Fibroblast of skin of scalp (primary cell): ENCODE measurements around the gene C1GALT1C1. TPM values are rescaled to one million over a fixed set of nuclear protein-coding genes. Genes with fewer than 3 reads are reported as not detected.
"Not testable (repeated sequence)": the region's sequence is repeated elsewhere in the genome, so short reads cannot be mapped to it uniquely, and the experiment has no call there.

Experiments
- DNase-seq: peaks from one replicate; pipeline ENCODE4 v3.0.0-alpha.2; 2013
- polyA plus RNA-seq, 2 experiments: library from polyadenylated mRNA; unstranded; fragments of 120-200 nt; gene quantifications; one replicate each; pipeline ENCODE4 v1.2.1, GENCODE V29; 2013; ENCODE audit not compliant: insufficient read length in 2 of 2

Gene C1GALT1C1
- polyA plus RNA-seq (2013, experiment 1 of 2; ENCODE audit: insufficient read length): 17.8 TPM
- polyA plus RNA-seq (2013, experiment 2 of 2; ENCODE audit: insufficient read length): 18.0 TPM

DNA sequence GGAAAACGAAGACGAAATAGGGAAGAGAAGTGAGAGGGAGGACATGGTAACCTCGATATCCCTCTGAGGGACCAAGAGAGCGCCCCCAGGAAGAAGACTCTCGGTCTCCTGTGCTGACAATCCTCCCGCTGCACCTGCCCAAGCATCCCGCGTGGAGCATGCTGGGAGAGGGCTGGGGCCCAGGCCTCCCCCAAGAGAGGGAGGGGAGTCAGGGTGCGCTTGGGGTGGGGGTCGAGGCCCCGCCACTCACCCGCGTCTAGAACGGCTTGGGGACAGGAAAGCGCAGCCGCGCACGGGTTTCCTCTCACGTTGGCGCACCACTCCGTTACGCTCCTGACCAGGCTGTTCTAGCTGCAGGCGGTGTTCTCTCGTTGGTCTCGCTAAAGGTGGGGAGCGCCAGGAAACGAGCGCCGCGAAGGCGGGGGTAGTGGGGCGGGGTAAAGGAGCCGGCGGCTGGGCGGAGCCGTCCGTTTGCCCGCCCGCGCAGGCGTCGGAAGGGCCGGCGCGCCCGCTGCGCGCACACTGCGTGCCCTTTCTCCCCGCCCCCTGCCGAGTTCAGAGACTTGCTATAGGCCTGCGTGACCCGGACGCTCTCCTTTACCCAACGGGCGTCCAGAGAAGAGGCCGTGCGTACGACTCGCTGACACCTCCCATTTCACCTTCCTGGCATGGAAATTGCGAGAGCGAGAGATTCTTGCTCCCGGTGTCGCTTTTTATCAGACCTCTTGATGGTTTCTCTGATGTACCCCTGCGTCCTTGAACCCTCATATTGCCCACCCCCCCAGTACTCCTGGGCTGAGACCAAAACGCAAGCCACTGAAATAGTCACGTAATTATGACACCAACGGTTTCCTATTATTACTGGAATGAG is at the start of gene C1GALT1C1:
Gene C1GALT1C1 (minus strand): TSS at position 388 of the 871 bp plus-strand sequence. CDS start 2,888 bp downstream, outside the sequence.
- DNase-seq: peak; percentile 94

DNA sequence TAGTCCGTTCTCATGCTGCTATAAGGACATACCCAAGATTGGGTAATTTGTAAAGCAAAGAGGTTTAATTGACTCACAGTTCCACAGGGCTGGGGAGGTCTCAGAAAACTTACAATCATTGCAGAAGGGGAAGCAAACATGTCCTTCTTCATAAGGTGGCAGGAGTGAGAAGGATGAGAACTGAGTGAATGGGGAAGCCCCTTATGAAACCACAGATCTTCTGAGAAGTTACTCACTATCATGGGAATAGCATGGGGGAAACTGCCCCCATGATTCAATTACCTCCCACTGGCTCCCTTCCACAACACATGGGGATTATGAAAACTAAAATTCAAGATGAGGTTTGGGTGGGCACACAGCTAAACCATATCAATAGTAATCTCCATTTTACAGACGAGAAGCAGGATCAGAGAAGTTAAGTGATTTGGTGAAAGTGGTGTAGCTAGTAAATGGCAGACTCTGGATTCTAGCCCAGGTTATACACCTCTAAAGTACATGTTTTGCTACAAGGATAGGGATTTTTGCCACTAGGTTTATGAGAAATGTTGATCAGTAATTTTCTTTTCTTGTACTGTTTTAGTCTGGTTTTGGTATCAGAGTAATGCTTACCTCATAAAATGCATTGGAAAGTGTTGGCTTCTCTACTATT is 47.3 kb upstream of the C1GALT1C1 start:
- no peak for DNase-seq

DNA sequence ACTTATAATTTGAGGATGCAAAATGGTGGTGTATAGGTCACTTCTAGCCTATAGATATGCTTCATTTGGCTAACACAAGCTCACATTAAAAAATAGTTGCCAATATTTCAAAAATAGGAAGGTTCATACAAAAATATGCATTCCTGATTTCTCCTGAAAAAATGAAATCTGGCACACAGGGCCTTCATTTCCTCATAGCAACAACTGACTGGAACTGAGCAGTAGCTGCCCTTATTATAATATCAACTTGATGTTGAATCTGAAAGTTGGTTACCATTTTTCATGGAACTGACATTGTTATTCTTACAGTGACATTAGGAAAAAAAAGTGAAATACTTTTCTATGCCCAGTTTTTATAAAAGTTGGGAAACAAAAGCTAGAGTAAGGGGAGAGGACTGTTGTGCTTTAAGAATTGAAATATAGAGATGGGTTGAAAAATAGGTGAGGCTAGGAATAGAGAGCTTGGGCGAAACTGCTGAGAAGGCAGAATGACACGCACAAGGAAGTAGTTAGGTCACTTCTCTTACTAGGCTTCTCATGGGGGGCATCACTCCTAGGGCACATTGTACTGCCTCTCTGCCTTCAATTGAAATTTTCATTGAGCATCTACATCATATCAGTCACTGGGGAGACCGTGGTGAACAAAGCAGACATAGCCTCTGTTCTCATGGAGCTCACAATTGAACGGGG is 43.1 kb upstream of the C1GALT1C1 start:
- no peak for DNase-seq

GRCh38 chrX:120672389-120672788 is 42.5 kb upstream of the C1GALT1C1 start:
- peak; percentile 43 for DNase-seq

DNA sequence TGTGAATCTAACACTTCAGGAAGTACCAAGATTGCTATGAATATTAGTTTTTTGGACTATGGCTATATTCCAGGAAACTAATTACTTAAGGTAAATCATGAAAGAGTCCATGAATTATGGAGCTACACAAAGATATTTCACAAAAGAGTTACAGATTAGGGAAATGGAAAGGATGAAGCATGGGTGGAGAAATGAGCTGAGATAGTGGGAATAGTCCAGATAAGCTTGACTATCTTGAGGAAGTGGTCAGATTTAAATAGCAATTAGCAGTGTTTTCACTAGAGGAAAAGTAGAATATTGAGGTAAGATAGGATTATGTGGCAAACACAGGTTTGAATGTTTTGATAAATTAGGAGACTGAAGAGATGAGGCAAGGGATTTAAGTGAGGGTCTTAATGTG is 42.1 kb upstream of the C1GALT1C1 start:
- no peak for DNase-seq

DNA sequence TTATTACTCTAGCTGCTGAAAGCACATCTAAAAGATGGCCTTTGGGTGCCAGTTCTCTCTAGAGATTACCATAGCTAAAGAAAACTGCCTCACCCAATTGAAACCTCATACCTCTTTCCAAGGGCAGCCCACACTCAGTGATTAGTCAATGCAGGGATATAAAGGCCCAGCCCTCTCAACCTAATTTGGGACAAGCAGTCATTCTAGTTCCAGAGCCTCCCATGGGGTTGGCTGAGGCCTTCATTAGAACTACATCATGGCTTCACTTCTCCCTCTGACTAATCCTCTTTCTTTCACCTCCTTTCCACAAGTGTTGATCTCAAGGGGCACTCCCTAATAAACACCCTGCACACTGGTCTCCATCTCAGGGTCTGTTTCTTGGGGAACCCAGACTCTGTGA is 38.5 kb upstream of the C1GALT1C1 start:
- DNase-seq: no peak

- DNase-seq: not testable (repeated sequence)
Observed at GRCh38 chrX:120664535-120664934, 34.7 kb upstream of the C1GALT1C1 start.

DNA sequence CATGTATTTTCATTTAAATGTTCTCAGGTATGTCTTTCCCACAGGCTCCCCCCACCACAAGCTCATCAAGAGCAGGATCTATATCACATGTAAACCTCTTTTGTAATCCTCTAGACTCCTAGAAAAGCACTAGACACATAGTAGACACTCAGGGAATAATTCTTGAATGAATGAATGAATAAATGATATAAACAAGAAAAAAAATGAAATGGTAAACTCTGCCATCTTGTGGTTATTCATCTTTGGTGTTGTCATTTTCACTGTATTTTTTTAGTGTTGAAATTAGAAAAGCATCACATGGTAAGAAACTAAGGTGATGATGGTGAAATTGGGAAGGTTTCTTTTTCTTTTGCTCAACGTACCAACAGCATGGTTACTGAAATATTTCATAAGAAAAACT is 34.2 kb upstream of the C1GALT1C1 start:
- peak; percentile 32 for DNase-seq

GRCh38 chrX:120662662-120663061 is 32.8 kb upstream of the C1GALT1C1 start:
- DNase-seq: no peak

GRCh38 chrX:120660637-120661036 is 30.8 kb upstream of the C1GALT1C1 start:
- DNase-seq: peak; percentile 31

DNA sequence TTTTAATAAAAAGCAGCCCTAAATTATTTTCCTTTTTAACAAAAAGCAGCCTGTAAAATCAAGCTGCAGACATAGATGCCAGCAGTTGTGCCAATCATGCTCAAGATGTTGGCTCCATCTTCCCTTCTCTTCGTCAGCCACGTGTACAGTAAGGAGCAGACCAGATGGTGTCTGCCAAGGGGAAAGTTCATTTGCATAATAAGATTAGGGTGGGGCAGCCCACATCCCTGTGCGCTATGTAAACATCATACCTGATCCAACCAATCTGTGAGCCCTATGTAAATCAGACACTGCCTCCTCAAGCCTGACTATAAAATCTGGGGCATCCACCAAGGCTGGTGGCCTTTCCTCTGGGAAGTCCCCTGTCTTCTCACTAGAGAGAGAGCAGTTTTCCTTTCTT is 23.1 kb upstream of the C1GALT1C1 start:
- DNase-seq: no peak

GRCh38 chrX:120652256-120652655 is 22.4 kb upstream of the C1GALT1C1 start:
- not testable (repeated sequence) for DNase-seq

DNA sequence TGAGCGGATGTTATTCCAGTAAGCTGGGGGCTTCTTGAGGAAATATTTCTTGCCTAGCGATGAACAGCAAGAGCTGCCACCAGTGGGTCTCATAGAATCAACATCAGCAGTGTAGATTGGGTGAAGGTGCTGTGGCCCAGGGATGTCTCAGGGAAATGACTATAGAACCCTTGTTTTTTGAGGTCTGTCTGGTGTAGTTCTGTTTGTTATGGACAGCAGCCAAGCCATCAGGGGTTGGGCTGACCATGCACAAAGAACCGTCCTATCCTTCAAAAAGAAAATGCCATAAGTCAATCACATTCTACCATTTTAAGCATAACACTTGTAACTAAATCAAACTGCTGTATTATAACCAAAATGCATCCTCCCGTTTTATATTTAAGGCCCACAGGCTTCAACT is 17.3 kb upstream of the C1GALT1C1 start:
- DNase-seq: peak; percentile 11

- no peak for DNase-seq
Observed at GRCh38 chrX:120642871-120643270, 13.0 kb upstream of the C1GALT1C1 start.

- DNase-seq: no peak
Observed at GRCh38 chrX:120638619-120639018, 8.8 kb upstream of the C1GALT1C1 start.

- no peak for DNase-seq
Observed at GRCh38 chrX:120625371-120625770, 4.5 kb downstream of the C1GALT1C1 start.

DNA sequence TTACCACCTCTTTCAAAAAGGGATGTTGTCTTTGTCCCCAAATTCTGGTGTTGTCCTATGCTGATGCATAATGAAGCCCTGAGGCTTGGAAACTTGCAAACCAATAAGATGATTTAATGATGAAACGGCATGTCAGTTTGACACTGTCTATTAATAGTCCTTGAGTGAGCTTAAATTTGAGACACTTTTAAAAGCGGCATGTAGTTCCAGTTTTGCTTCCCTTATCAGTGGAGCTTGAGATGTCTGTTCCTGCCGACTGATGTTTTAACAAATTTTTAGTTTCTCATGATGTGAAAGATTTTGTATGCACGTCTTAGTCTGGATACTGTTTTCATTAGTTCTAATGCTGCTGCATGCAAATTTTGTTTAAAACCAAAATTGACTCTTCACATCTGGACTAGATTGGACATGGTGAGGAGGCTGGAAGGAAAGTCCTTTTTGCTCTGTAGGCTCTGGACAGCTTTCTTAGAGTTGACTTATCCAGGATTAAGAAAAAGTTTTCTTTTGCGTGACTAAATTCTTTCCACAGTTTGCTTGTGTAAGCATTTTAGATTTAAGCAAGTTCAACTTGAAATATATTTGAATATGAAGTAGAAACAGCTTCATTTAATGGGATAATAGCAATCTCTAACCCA is 11.7 kb downstream of the C1GALT1C1 start:
- no peak for DNase-seq

- no peak for DNase-seq
Observed at GRCh38 chrX:120614816-120615215, 15.0 kb downstream of the C1GALT1C1 start.

DNA sequence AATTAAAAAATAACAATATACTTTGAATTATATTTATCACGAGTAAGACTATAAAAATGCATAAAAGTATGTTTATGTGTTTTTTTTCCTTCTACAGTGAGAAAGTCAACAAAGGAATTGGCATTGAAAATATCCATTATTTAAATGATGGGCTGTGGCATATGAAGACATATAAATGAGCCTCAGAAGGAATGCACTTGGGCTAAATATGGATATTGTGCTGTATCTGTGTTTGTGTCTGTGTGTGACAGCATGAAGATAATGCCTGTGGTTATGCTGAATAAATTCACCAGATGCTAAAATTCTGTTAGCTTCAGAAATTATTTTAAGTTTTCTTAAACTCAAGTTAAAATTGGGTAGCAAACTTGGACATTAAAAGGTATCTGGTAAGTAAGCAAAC is 17.8 kb downstream of the C1GALT1C1 start:
- DNase-seq: no peak

GRCh38 chrX:120604361-120604782 is 25.5 kb downstream of the C1GALT1C1 start:
- peak; percentile 53 for DNase-seq

GRCh38 chrX:120603707-120604360 is 26.0 kb downstream of the C1GALT1C1 start, which contains the start of gene MCTS1:
MCTS1 (plus strand) TSS chrX:120604101; CDS start chrX:120604237, 136 bp downstream.
- peak; percentile 97 for DNase-seq

GRCh38 chrX:120585702-120586101 is 44.2 kb downstream of the C1GALT1C1 start:
- DNase-seq: no peak
